GM23338 (cell line): Measurements from ENCODE around the gene PFKFB2. TPM values are rescaled to one million over a fixed set of nuclear protein-coding genes. Genes with fewer than 3 reads are reported as not detected.

Experiments used
- ATAC-seq: fragments of 200-7000 bp; cut with Tn5 transposase; 3 replicates; pipeline ENCODE4 v1.9.1; 2020
- DNase-seq: peaks from one replicate; pipeline ENCODE4 v3.0.0-alpha.2; 2015; ENCODE audit warnings: low spot score
- H2AFZ ChIP-seq: fragments of 200-600 bp; sonication (generic); 2 replicates; pipeline ENCODE4 v1.8.0; 2016; ENCODE audit warnings: antibody characterized with exemption, mild to moderate bottlenecking, moderate library complexity
- H3F3A ChIP-seq: fragments of 200-600 bp; sonication (generic); replicated peaks from 2 replicates; pipeline ENCODE4 v1.8.0; 2017; ENCODE audit warnings: antibody characterized with exemption, mixed run types, low read depth
- H3K27ac ChIP-seq: fragments of 200-600 bp; sonication (generic); 2 replicates; pipeline ENCODE4 v1.6.1; 2016; ENCODE audit warnings: low read depth
- H3K27me3 ChIP-seq: fragments of 200-600 bp; sonication (generic); 2 replicates; pipeline ENCODE4 v1.8.0; 2016; ENCODE audit warnings: mild to moderate bottlenecking, mixed run types, moderate library complexity; ENCODE audit not compliant: insufficient read depth
- H3K36me3 ChIP-seq: fragments of 200-600 bp; sonication (generic); 2 replicates; pipeline ENCODE4 v1.8.0; 2016; ENCODE audit warnings: mild to moderate bottlenecking; ENCODE audit not compliant: insufficient read depth
- H3K4me1 ChIP-seq: fragments of 200-600 bp; sonication (generic); 2 replicates; pipeline ENCODE4 v1.8.0; 2016; ENCODE audit warnings: mild to moderate bottlenecking, moderate library complexity; ENCODE audit not compliant: insufficient read depth
- H3K4me2 ChIP-seq: fragments of 200-600 bp; sonication (generic); 2 replicates; pipeline ENCODE4 v1.7.1; 2017; ENCODE audit warnings: mixed run types
- H3K4me3 ChIP-seq: fragments of 200-600 bp; sonication (generic); 2 replicates; pipeline ENCODE4 v1.6.1; 2016; ENCODE audit warnings: mixed run types
- H3K79me2 ChIP-seq: fragments of 200-600 bp; sonication (generic); replicated peaks from 2 replicates; pipeline ENCODE4 v1.8.0; 2017; ENCODE audit warnings: mild to moderate bottlenecking; ENCODE audit not compliant: insufficient read depth
- H3K9me2 ChIP-seq: fragments of 200-600 bp; sonication (generic); 2 replicates; pipeline ENCODE4 v1.8.0; 2017; ENCODE audit not compliant: insufficient read depth
- H4K20me1 ChIP-seq: fragments of 200-600 bp; sonication (generic); replicated peaks from 2 replicates; pipeline ENCODE4 v1.8.0; 2017; ENCODE audit warnings: mild to moderate bottlenecking; ENCODE audit not compliant: insufficient read depth
- H3K27ac Mint-ChIP-seq: 2 replicates; pipeline ENCODE4 v1.8.0; 2020; ENCODE audit warnings: inconsistent platforms, mild to moderate bottlenecking, moderate library complexity, mixed read lengths
- H3K27me3 Mint-ChIP-seq: 3 replicates; pipeline ENCODE4 v1.8.0; 2022; ENCODE audit warnings: low read depth, mild to moderate bottlenecking, moderate library complexity, mixed read lengths, inconsistent platforms; ENCODE audit not compliant: insufficient read depth, poor library complexity
- H3K36me3 Mint-ChIP-seq: 3 replicates; pipeline ENCODE4 v1.8.0; 2021; ENCODE audit warnings: low read depth, mild to moderate bottlenecking, inconsistent platforms, moderate library complexity, mixed read lengths
- H3K4me1 Mint-ChIP-seq: 3 replicates; pipeline ENCODE4 v1.8.0; 2020; ENCODE audit warnings: mild to moderate bottlenecking, inconsistent platforms, mixed read lengths
- H3K4me3 Mint-ChIP-seq: 3 replicates; pipeline ENCODE4 v1.8.0; 2021; ENCODE audit warnings: moderate library complexity, mild to moderate bottlenecking, inconsistent platforms, mixed read lengths
- H3K9me3 Mint-ChIP-seq: 3 replicates; pipeline ENCODE4 v1.8.0; 2020; ENCODE audit warnings: moderate library complexity, mild to moderate bottlenecking, inconsistent platforms, mixed read lengths
- CREB1 ChIP-seq: fragments of 250-450 bp; sonication (Bioruptor Pico); IDR thresholded peaks from 2 replicates; pipeline ENCODE4 v1.5.0; 2020; ENCODE audit warnings: low read depth, mild to moderate bottlenecking, moderate library complexity
- CTCF ChIP-seq, 2 experiments: fragments of 200-600 bp in 1 of 2; sonication (generic) in 1 of 2; conservative IDR thresholded peaks; 2 replicates each; pipeline versions ENCODE4 v1.5.1 to v1.6.1; 2016 to 2017; ENCODE audit warnings: antibody characterized with exemption in 2 of 2, low read depth in 2 of 2, mild to moderate bottlenecking in 2 of 2, moderate library complexity in 1 of 2
- ETS1 ChIP-seq: IDR thresholded peaks from 2 replicates; pipeline ENCODE4 v1.6.1; 2016; ENCODE audit warnings: antibody characterized with exemption
- EZH2 ChIP-seq: fragments of 200-600 bp; sonication (generic); IDR thresholded peaks from one replicate; pipeline ENCODE4 v1.8.0; 2017; ENCODE audit warnings: antibody characterized with exemption, mild to moderate bottlenecking, low read depth; ENCODE audit not compliant: unreplicated experiment
- EZH2phosphoT487 ChIP-seq: fragments of 200-600 bp; sonication (generic); IDR thresholded peaks from one replicate; pipeline ENCODE4 v1.8.1; 2018; ENCODE audit warnings: antibody characterized with exemption; ENCODE audit not compliant: unreplicated experiment
- NANOG ChIP-seq: IDR thresholded peaks from 2 replicates; pipeline ENCODE4 v1.6.1; 2016; ENCODE audit warnings: antibody characterized with exemption, borderline replicate concordance
- STAT1 ChIP-seq: IDR thresholded peaks from one replicate; pipeline ENCODE4 v1.6.1; 2016; ENCODE audit warnings: antibody characterized with exemption; ENCODE audit not compliant: unreplicated experiment
- ZNF114 ChIP-seq: fragments of 250-450 bp; sonication (Bioruptor Pico); IDR thresholded peaks from 2 replicates; pipeline ENCODE4 v1.5.0; 2020; ENCODE audit warnings: mild to moderate bottlenecking, moderate library complexity
- ZNF331 ChIP-seq: fragments of 250-450 bp; sonication (Bioruptor Pico); IDR thresholded peaks from 2 replicates; pipeline ENCODE4 v1.5.0; 2020; ENCODE audit warnings: low read depth, mild to moderate bottlenecking, moderate library complexity
- ZNF462 ChIP-seq: fragments of 250-450 bp; sonication (Bioruptor Pico); IDR thresholded peaks from 2 replicates; pipeline ENCODE4 v1.5.0; 2020; ENCODE audit warnings: mild to moderate bottlenecking, moderate library complexity
- polyA plus RNA-seq: library from polyadenylated mRNA; unstranded; fragments of >200 nt; fragmentation: Nextera tagmentation; extraction: Ambion mirVana; gene quantifications from 2 replicates; pipeline ENCODE4 v1.2.1, GENCODE V29; 2016
- total RNA-seq: library from RNA; depleted of rRNA; stranded (reverse); fragments of >200 nt; shearing (Covaris generic); gene quantifications from 2 replicates; pipeline ENCODE4 v1.2.3, GENCODE V29; 2014

Gene PFKFB2
- total and polyA plus RNA-seq, 2 experiments from 2014 or later, result 4.9 to 14.8 TPM

GRCh38 chr1:207034998-207035397 is 18.1 kb upstream of the PFKFB2 start (continued):
- TF ChIP-seq ZNF331 (CRISPR knock-in tag) (no peak), EZH2phosphoT487 (no peak)

GRCh38 chr1:207035877-207036551 is 17.1 kb upstream of the PFKFB2 start:
- TF ChIP-seq STAT1 (no peak), CREB1 (CRISPR knock-in tag) (no peak), CTCF (conservative IDR thresholded peaks at IDR 0.05; ENCODE audit: low read depth in 2 of 2) (no peak), ZNF114 (CRISPR knock-in tag) (no peak), NANOG (no peak), EZH2 (no peak), ETS1 (no peak), ZNF462 (no peak)
- H3K9me3 Mint-ChIP-seq, result no peaks in the 10 kb centered on the region
- ATAC-seq, result no peak

More at GRCh38 chr1:207035877-207036551, 17.1 kb upstream of the PFKFB2 start:
- Histone ChIP-seq H3K27me3 (no peaks in the 10 kb centered on the region), H3K79me2 (no peaks in the 10 kb centered on the region), H3F3A (no peaks in the 10 kb centered on the region), H3K27ac (no peak overlapping the region), H4K20me1 (no peaks in the 10 kb centered on the region), H3K4me1 (peaks cover 20% of the 10 kb centered on the region), H3K9me2 (no peaks in the 10 kb centered on the region), H3K4me2 (no peak overlapping the region), H2AFZ (no peak overlapping the region), H3K36me3 (no peaks in the 10 kb centered on the region), H3K4me3 (no peak overlapping the region)
- Mint-ChIP-seq H3K4me1 (peaks cover 31% of the 10 kb centered on the region), H3K27ac (no peak overlapping the region), H3K4me3 (no peak overlapping the region), H3K27me3 (no peaks in the 10 kb centered on the region), H3K36me3 (no peaks in the 10 kb centered on the region)
- DNase-seq, result no peak
